WTC11 (cell line): ENCODE measurements around the gene ZNF407. TPM values are rescaled to one million over a fixed set of nuclear protein-coding genes. Genes with fewer than 3 reads are reported as not detected.

ENCODE experiments used
- ATAC-seq: fragments of 200-7000 bp; cut with Tn5 transposase; 2 replicates; pipeline ENCODE4 v1.10.0; 2021; ENCODE audit warnings: mild to moderate bottlenecking, moderate library complexity
- CTCF ChIA-PET: fragments of 300-600 bp; sonication (Branson Sonifier 250); formaldehyde crosslinking; loops from one replicate; lab custom pipeline; 2021; ENCODE audit warnings: antibody characterized with exemption; lab: Charles Lee
- POLR2A ChIA-PET: fragments of 350-600 bp; sonication (Branson Sonifier 250); formaldehyde crosslinking; loops from one replicate; lab custom pipeline; 2021; ENCODE audit warnings: antibody characterized with exemption; lab: Charles Lee
- DNase-seq: peaks from one replicate; pipeline ENCODE4 v3.0.0; 2021; ENCODE audit warnings: low spot score
- H3K27ac Mint-ChIP-seq: 2 replicates; pipeline ENCODE4 v1.8.0; 2021; ENCODE audit warnings: mixed read lengths
- H3K27me3 Mint-ChIP-seq: 2 replicates; pipeline ENCODE4 v1.8.0; 2021; ENCODE audit warnings: low read depth, mild to moderate bottlenecking, moderate library complexity, mixed read lengths
- H3K36me3 Mint-ChIP-seq: 2 replicates; pipeline ENCODE4 v1.8.0; 2021; ENCODE audit warnings: mixed read lengths
- H3K4me1 Mint-ChIP-seq: 2 replicates; pipeline ENCODE4 v1.8.0; 2022; ENCODE audit warnings: mixed read lengths
- H3K4me3 Mint-ChIP-seq: 2 replicates; pipeline ENCODE4 v1.8.0; 2021; ENCODE audit warnings: mild to moderate bottlenecking, moderate library complexity, mixed read lengths
- H3K9me3 Mint-ChIP-seq: 2 replicates; pipeline ENCODE4 v1.8.0; 2021; ENCODE audit warnings: mixed read lengths
- GTF2I ChIP-seq: fragments of 250-450 bp; sonication (Bioruptor Pico); conservative IDR thresholded peaks from 2 replicates; pipeline ENCODE4 v1.4.0; 2021; ENCODE audit warnings: mild to moderate bottlenecking
- KAT7 ChIP-seq: sonication (generic); formaldehyde crosslinking; IDR thresholded peaks from 2 replicates; pipeline ENCODE4 v1.8.1; 2023; ENCODE audit warnings: missing genetic modification reagents, mild to moderate bottlenecking, borderline replicate concordance
- MXD4 ChIP-seq: fragments of 250-450 bp; sonication (Bioruptor Pico); IDR thresholded peaks from 2 replicates; pipeline ENCODE4 v1.8.0; 2021; ENCODE audit warnings: mild to moderate bottlenecking, moderate library complexity, borderline replicate concordance
- RORB ChIP-seq: fragments of 250-450 bp; sonication (Bioruptor Pico); IDR thresholded peaks from 2 replicates; pipeline ENCODE4 v1.9.0; 2021; ENCODE audit warnings: mild to moderate bottlenecking
- SMAD4 ChIP-seq: sonication (generic); formaldehyde crosslinking; IDR thresholded peaks from 2 replicates; pipeline ENCODE4 v1.8.0; 2022; ENCODE audit warnings: mild to moderate bottlenecking, missing genetic modification reagents
- TCF7 ChIP-seq: sonication (generic); formaldehyde crosslinking; IDR thresholded peaks from 2 replicates; pipeline ENCODE4 v1.8.0; 2022; ENCODE audit warnings: mild to moderate bottlenecking, low read depth, missing genetic modification reagents, moderate library complexity
- ZBTB21 ChIP-seq: sonication (generic); formaldehyde crosslinking; IDR thresholded peaks from 2 replicates; pipeline ENCODE4 v1.8.1; 2023; ENCODE audit warnings: mild to moderate bottlenecking, missing genetic modification reagents, borderline replicate concordance
- ZNF121 ChIP-seq: sonication (generic); formaldehyde crosslinking; IDR thresholded peaks from 2 replicates; pipeline ENCODE4 v1.8.0; 2023; ENCODE audit warnings: missing genetic modification reagents
- ZNF396 ChIP-seq: fragments of 250-450 bp; sonication (Bioruptor Pico); IDR thresholded peaks from 2 replicates; pipeline ENCODE4 v1.8.0; 2021; ENCODE audit warnings: mild to moderate bottlenecking, moderate library complexity, borderline replicate concordance
- ZNF416 ChIP-seq: fragments of 250-450 bp; sonication (Bioruptor Pico); IDR thresholded peaks from 2 replicates; pipeline ENCODE4 v1.9.0; 2021; ENCODE audit warnings: mild to moderate bottlenecking, inconsistent platforms
- total RNA-seq: library from RNA; stranded (reverse); gene quantifications from 3 replicates; pipeline ENCODE4 v1.2.3, GENCODE V29; 2021
- TF ChIP-seq, protein P1 (sequence below): fragments of 250-450 bp; sonication (Bioruptor Pico); IDR thresholded peaks from 2 replicates; pipeline ENCODE4 v1.9.0; 2021; ENCODE audit warnings: mild to moderate bottlenecking
- TF ChIP-seq, protein P2 (sequence below): sonication (generic); formaldehyde crosslinking; conservative IDR thresholded peaks from 2 replicates; pipeline ENCODE4 v1.8.1; 2022; ENCODE audit warnings: mild to moderate bottlenecking, missing genetic modification reagents
- TF ChIP-seq, protein P3 (sequence below): sonication (generic); formaldehyde crosslinking; conservative IDR thresholded peaks from 2 replicates; pipeline ENCODE4 v1.8.1; 2023; ENCODE audit warnings: mild to moderate bottlenecking, low read depth, missing genetic modification reagents, moderate library complexity
- TF ChIP-seq, protein P4 (sequence below): sonication (generic); formaldehyde crosslinking; IDR thresholded peaks from 2 replicates; pipeline ENCODE4 v1.8.0; 2023; ENCODE audit warnings: missing genetic modification reagents, mild to moderate bottlenecking, borderline replicate concordance

Gene ZNF407
- total RNA-seq, 1 experiment from 2014 or later, result 6.5 TPM

DNA sequence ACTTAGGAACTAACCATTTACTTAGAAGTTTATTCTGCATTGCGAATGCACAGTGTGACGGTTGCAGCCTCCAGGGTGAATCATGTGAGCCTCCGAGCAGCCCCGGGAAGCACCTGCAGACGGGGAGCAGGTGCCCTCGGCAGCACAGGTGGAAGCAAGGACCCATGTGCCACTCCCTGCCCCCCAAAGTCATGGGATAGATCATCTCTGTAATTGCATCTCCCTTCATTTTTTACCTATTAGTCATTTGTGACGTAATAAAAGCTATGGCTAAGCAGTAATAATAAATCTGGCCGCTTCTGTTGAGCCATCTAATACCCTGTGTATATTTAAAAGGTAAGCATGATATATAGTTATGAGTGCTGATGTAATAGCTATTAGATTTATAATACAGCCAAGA lies 514.1 kb downstream of the ZNF407 start (continued):
- TF ChIP-seq, protein P1, sequence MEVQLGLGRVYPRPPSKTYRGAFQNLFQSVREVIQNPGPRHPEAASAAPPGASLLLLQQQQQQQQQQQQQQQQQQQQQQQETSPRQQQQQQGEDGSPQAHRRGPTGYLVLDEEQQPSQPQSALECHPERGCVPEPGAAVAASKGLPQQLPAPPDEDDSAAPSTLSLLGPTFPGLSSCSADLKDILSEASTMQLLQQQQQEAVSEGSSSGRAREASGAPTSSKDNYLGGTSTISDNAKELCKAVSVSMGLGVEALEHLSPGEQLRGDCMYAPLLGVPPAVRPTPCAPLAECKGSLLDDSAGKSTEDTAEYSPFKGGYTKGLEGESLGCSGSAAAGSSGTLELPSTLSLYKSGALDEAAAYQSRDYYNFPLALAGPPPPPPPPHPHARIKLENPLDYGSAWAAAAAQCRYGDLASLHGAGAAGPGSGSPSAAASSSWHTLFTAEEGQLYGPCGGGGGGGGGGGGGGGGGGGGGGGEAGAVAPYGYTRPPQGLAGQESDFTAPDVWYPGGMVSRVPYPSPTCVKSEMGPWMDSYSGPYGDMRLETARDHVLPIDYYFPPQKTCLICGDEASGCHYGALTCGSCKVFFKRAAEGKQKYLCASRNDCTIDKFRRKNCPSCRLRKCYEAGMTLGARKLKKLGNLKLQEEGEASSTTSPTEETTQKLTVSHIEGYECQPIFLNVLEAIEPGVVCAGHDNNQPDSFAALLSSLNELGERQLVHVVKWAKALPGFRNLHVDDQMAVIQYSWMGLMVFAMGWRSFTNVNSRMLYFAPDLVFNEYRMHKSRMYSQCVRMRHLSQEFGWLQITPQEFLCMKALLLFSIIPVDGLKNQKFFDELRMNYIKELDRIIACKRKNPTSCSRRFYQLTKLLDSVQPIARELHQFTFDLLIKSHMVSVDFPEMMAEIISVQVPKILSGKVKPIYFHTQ (CRISPR knock-in tag), result no peak
- TF ChIP-seq ZBTB21 (CRISPR knock-in tag), result no peak
- no peak for TF ChIP-seq GTF2I (CRISPR knock-in tag)
- TF ChIP-seq TCF7 (CRISPR knock-in tag), result no peak
- TF ChIP-seq SMAD4 (CRISPR knock-in tag), result no peak
- no peak for TF ChIP-seq ZNF121 (CRISPR knock-in tag)

DNA sequence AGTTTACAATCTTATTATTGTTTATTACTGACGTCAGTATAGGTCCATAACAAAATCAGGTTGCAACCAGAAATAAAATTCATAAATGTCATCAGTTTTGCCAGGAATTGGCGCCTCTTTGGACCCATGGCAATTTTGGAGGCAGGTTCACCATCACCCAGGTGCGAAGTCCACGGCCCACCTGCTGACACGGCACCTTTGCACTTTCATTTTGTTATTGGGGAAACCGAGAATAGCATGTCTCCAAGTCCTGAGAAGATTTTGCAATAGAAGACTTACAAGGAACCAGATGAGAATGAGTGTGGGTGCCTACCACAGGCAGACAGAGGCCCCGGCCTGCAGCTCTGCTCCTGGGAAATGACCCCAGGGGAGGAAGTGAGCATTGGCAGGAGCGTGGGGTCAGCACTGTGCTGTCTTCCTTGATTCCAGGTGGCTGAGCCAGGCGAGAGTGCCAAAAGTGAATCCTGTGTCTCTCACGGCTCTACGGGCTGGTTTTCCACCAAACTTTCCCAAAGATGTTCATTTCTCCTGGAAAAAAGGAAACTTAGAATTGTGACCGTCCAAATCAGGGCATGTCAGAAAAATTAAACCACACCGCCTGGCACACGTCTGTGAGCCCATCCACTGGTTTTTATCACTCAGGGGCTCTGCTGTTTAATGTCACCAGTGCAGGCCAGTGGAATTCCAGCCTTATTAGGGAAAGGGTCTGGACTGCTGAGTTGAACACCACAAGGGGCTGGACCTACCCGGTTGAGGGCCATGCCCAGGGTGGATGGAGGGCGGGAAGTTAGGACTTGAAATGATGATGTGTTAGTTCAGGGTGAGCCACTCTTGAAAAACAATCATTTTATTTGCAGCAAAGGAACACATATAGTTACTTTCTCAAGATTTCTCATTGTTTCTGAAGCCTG lies 514.8 kb downstream of the ZNF407 start:
- TF ChIP-seq ZNF396, result no peak
- TF ChIP-seq KAT7 (CRISPR knock-in tag), result no peak
- no peak for TF ChIP-seq MXD4
- TF ChIP-seq, protein P2, sequence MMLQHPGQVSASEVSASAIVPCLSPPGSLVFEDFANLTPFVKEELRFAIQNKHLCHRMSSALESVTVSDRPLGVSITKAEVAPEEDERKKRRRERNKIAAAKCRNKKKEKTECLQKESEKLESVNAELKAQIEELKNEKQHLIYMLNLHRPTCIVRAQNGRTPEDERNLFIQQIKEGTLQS (CRISPR knock-in tag), result no peak
- POLR2A ChIA-PET, result no interaction called here
- no peak overlapping the region for H3K4me3 Mint-ChIP-seq
- CTCF ChIA-PET, result no interaction called here
- H3K36me3 Mint-ChIP-seq, result no peaks in the 10 kb centered on the region
- no peak overlapping the region for H3K27ac Mint-ChIP-seq
- ATAC-seq (no peak), DNase-seq (no peak)
- peaks cover 3% of the 10 kb centered on the region for H3K4me1 Mint-ChIP-seq
- H3K9me3 Mint-ChIP-seq, result no peaks in the 10 kb centered on the region
- no peaks in the 10 kb centered on the region for H3K27me3 Mint-ChIP-seq

DNA sequence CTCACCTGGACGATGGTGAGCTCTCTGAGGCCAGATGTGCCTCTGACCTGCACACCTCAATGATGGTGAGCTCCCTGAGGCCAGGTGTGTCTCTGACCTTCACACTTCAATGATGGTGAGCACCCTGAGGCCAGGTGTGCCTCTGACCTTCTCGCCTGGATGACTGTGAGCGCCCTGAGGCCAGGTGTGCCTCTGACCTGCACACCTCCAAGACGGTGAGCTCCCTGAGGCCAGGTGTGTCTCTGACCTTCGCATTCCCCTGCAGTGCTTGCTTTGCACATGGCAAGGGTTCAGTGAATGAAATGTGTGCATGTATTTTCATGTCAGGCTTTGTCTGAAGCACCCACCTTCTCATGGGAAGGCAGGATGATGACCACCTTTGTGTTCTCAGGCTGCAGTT lies 515.8 kb downstream of the ZNF407 start:
- Mint-ChIP-seq H3K4me3 (no peak overlapping the region), H3K9me3 (no peaks in the 10 kb centered on the region), H3K27me3 (no peaks in the 10 kb centered on the region), H3K27ac (no peak overlapping the region), H3K4me1 (no peaks in the 10 kb centered on the region), H3K36me3 (no peaks in the 10 kb centered on the region)
- ChIA-PET CTCF (no interaction called here), POLR2A (no interaction called here)
- ATAC-seq (no peak), DNase-seq (no peak)
- TF ChIP-seq, protein P3, sequence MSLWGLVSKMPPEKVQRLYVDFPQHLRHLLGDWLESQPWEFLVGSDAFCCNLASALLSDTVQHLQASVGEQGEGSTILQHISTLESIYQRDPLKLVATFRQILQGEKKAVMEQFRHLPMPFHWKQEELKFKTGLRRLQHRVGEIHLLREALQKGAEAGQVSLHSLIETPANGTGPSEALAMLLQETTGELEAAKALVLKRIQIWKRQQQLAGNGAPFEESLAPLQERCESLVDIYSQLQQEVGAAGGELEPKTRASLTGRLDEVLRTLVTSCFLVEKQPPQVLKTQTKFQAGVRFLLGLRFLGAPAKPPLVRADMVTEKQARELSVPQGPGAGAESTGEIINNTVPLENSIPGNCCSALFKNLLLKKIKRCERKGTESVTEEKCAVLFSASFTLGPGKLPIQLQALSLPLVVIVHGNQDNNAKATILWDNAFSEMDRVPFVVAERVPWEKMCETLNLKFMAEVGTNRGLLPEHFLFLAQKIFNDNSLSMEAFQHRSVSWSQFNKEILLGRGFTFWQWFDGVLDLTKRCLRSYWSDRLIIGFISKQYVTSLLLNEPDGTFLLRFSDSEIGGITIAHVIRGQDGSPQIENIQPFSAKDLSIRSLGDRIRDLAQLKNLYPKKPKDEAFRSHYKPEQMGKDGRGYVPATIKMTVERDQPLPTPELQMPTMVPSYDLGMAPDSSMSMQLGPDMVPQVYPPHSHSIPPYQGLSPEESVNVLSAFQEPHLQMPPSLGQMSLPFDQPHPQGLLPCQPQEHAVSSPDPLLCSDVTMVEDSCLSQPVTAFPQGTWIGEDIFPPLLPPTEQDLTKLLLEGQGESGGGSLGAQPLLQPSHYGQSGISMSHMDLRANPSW, result no peak
- no peak for TF ChIP-seq ZNF416 (CRISPR knock-in tag)
- TF ChIP-seq, protein P1 (CRISPR knock-in tag), result no peak
- no peak for TF ChIP-seq ZNF396
- no peak for TF ChIP-seq RORB (CRISPR knock-in tag)
- TF ChIP-seq, protein P4, sequence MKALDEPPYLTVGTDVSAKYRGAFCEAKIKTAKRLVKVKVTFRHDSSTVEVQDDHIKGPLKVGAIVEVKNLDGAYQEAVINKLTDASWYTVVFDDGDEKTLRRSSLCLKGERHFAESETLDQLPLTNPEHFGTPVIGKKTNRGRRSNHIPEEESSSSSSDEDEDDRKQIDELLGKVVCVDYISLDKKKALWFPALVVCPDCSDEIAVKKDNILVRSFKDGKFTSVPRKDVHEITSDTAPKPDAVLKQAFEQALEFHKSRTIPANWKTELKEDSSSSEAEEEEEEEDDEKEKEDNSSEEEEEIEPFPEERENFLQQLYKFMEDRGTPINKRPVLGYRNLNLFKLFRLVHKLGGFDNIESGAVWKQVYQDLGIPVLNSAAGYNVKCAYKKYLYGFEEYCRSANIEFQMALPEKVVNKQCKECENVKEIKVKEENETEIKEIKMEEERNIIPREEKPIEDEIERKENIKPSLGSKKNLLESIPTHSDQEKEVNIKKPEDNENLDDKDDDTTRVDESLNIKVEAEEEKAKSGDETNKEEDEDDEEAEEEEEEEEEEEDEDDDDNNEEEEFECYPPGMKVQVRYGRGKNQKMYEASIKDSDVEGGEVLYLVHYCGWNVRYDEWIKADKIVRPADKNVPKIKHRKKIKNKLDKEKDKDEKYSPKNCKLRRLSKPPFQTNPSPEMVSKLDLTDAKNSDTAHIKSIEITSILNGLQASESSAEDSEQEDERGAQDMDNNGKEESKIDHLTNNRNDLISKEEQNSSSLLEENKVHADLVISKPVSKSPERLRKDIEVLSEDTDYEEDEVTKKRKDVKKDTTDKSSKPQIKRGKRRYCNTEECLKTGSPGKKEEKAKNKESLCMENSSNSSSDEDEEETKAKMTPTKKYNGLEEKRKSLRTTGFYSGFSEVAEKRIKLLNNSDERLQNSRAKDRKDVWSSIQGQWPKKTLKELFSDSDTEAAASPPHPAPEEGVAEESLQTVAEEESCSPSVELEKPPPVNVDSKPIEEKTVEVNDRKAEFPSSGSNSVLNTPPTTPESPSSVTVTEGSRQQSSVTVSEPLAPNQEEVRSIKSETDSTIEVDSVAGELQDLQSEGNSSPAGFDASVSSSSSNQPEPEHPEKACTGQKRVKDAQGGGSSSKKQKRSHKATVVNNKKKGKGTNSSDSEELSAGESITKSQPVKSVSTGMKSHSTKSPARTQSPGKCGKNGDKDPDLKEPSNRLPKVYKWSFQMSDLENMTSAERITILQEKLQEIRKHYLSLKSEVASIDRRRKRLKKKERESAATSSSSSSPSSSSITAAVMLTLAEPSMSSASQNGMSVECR (CRISPR knock-in tag), result no peak
